NCI-H1417 treated with DMSO at 0.1 percent for 48 hours (cell line): ENCODE measurements around the gene ASB2.

ENCODE experiments used
- DNase-seq: peaks from one replicate; lab custom pipeline; 2025; lab: John Stamatoyannopoulos, UW

The ASB2 gene

DNA sequence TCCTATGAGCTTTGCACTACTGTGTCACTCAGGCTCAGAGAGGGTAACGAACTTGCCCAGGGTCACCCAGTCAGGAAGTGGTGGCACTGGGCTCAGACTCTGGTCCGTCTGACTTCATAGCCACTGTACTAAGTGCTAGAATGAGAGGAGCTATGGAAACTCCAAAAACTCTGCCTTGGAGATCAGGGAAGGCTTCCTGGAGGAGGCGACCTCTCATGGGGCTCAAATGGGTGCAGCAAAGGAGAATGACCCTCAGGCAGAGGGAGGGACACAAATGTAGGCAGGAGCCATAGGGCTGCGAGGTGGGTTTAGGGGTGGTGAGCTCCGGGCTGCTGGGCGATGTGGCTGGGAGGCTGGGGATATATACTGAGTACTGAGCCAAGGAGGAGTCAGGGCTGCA, 23.9 kb upstream of the ASB2 start:
- DNase-seq, result no peak

DNA sequence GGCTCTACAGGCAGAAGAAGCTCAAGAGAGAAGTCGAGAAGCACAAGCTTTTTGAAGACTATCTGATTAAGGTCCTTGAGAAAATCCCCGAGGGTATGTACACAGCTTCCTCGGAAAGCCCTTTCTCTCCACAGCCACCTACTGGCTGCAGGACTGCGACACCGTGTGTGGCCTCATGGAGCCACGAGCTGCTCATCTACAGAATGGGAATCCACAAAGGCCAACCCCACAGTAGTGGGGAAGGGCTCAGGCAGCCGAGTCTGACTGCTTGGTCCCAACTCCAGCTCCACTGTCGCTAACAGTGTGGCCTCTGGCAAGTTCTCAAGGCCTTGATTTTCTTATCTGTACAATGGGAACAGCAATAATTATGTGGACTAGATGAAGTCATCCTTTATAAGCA, 23.2 kb upstream of the ASB2 start:
- no peak for DNase-seq

DNA sequence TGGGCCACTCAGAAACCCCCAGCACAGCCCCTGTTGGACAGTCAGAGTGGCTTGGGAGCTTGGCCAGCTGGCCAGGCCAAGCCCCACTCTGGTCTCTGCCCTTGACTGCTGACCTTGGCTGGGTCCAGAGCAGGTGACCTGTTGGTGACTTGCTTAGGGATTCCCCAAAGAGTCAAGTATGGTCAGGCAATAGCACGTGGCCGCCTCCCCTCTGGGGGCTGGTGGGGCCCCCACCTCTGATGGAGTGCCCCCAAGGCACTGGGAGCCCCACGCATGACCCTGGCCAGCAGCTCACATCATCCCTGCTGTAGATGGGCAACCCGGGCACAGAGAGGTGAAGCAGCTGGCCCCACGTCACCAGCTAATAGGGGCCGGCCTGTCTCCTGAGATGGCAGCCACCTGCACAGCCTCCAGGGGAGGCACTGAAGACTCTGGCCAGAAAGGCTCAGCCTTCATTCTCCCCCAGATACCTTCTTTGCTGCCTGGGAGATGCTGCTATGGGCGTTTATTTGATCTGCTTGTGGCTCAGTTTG, 22.6 kb upstream of the ASB2 start:
- DNase-seq, result no peak

DNA sequence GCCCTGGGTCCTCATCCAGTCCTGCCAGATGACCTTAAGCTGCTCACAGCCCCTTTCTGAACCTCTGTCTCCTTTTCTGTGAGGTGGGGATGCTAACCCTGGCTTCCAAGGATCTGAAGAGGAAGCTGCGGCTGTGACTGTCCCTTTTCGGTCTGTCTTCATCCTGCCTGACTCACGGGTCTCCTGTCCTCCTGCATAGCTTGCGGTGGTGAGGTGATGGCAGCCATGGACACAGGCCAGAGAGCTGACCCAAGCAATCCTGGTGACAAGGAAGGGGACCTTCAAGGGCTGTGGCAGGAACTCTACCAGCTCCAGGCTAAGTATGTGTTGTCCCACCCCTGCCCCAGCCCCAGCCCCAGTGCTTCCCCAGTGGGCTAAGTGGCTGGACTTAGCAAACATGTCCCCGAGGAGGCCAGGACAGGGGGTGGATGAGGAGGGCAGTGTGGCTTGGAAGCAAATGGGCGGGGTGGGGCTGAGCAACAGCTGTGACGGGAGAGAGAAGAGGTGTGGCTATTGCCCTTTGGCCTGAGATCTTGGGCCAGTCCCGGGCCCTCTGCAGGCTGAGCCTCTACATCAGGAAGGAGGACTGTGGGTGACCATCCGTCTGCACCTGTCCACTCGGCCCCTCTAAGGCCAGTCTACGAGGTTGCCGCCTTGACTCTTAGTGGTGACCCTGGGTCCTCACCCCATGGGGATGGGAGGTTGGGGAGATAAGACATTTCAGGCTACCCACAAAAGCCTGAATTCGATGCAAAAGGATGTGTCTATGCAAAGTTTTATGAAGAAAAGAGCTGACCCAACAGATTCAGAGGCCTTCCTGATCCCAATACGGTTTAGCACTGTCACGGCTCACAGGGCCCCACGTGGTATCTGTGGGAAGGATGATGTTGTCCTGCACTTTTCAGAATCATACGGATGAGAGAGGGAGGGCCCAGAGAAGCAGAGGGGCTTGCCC, 21.8 kb upstream of the ASB2 start:
- no peak for DNase-seq

DNA sequence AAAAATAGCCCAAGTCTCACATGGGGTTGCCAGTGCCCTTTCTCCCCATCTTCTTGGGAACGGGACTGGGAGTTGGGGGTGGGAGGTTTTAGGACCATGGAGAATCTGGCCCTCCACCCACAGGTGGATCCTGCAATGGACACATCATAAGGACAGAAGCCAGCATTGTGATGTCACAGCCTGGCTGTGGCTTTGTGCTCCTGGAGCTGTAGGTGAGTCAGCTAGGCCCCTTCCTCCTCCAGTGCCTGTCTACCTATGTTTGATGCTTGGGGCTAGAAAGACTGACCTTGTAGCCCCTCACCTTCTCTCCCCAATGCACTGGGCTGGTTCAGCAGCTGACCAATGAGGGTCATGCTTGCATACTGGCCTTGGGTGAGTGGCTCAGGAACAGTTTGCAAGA, 20.7 kb upstream of the ASB2 start, which contains the start of gene CCDC197:
CCDC197 (plus strand) TSS at position 220 of the 400 bp plus-strand sequence. CDS start 831 bp downstream, outside the sequence.
- DNase-seq, result no peak

DNA sequence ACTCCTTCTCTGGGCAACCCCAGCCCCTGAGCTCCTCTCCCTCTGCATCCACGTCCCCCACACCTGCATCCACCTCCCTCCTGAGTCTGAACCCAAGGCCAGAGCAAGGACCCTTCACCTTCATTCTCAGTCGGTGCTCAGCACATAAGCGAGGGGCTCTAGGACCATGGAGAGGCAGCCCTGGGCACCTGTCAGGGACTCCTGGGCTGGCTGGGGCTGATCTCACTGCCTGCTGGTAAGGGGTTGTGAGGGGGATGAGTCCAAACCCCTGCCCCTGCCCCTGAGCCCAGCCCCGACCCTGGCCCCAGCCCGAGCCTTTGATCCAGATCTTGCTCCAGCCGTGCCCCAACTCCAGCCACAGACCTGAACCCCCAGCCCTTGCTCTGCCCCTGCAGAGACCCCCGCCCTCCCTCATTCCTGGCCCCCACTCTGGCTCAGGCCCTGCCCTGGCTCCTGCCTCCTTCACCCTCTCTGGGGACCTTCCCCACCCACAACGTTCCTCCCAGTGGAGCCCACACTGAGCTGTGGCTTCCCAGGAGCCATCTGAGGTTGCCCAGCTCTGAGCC, 19.8 kb upstream of the ASB2 start:
- no peak for DNase-seq

DNA sequence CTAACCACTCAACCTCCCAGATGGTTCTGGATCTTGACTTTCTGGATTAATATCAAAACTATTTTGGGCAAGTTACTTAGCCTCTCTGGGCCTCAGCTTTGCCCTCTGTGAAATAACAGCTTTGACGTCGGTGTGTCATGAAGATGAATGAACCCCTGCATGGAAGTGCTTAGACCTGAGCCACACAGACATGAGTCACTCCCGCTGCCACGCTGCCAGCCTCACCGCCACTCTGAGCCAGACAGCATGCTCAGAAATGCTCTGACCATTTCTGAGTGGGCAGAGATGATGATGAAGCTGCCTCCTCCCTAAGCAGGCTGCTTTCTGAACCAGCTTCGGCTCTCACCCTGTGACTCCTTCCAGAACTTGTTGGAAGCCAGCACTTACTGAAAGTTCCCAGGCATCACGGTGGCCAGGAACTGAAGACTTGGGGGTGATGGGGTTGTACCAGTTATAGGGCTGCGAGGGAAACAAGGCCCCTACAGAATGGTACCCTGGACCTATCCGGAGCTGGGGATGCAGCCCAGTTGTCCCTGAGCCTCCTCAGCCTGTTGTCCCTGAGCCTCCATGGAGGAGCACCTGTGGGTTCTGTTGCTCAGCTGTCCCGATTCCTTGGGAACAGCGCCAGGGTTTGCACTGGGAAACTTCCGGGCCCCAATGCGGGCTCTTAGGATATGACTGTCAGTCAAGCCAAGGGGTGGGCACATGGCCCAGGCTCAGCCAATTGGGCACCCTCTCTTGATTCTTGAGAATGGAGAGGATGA, 18.7 kb upstream of the ASB2 start:
- no peak for DNase-seq

DNA sequence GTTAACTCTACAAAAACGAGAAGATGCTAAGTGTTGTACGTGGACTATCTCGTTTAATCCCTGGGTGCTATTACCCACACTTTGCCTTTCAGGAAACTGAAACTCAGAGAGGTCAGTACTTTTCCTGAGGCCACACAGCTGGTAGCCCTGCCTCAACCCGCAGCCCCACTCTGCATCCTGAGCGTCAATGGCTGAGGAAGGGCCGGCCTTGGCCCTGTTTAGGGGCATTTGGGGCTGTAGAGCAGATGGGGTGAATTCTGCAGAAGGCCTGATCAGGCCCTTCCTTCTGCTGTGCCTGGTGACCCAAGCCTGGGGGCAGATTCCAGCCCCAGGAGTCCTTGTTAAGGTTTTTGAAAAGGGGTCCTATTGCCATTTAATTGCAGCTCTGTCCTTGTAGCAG, 17.0 kb upstream of the ASB2 start:
- no peak for DNase-seq

DNA sequence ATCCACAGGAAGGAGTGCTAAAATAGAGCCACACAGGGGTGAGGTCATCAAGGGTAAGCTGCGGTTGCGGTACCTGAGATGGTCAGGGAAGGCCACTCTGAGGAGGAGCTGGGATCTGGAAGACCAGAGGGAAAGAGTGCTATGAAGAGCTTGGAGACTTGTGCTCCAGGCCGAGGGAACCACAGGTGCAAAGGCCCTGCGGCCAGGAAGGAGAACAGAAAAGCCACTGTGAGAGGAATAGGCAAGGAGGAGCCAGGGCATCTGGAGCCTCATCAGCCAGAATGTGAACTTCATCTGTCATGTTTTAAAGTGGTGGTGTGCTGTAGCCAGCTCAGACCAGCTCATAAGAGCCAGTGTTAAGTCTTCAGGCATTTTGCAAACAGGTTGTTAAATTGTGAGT, 15.3 kb upstream of the ASB2 start:
- no peak for DNase-seq

DNA sequence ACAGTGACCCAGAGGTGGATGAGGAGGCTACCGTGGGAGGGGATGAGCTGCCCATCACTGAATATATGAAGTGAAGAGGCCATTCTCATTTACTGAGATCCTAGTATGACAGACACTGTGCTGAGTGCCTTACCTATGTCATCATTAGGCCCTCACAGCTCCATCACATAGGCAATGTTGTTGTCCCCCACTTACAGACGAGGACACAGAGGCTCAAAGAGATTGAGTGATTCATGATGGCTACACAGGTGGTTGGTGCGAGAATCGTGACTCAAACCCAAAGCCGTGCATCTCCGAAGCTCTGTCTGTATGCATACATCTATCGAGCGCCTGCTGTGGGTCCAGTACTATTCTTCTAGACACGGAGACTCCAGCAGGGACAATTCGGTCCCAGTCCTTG, 14.8 kb upstream of the ASB2 start:
- DNase-seq, result no peak

DNA sequence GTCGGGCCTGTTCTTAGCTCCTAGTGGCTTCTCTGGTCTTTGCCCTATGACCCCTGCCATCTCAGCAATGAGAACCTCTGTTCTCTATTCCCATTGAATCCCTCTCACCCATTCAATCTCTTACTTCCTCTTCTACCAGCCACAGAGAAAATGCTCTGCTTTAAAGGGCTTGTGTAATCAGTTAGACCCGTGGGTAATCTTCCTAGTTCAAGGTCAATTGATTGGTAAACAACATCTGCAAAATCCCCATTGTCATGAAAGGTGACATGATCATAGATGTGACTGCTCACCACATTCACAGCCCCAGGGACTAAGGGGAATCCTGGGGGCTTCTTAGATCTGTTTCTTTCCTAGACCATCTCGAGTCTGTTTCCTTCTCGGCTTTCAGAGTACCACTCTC, 13.6 kb upstream of the ASB2 start:
- no peak for DNase-seq

DNA sequence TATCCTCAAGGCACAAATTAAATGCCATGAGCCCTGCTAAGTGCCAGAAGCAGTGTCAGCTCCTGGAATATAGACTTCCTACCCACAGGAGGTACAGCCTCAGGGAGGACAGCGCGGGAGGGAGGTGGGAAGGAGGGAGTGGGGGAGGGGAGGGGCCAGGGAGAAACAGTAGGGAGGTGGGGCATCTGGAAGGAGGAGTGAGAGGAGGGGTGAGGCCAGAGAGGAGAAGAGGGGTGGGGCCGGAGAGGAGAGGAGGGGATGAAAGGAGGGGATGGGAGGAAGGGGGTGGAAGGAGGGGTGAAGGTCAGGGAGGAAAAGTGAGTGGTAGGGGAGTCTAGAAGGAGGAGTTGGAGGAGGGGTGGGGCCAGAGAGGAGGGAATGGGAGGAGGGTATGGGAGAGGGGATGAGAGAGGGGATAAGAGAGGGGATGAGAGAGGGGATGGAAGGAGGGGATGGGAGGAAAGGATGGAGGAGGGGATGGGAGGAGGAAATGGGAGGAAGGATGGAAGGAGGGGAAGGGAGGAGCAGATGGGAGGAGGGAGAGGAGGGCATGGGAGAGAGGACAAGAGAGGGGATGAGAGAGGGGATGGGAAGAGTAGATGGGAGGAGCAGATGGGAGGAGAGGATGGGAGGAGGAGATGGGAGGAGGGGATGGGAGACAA, 11.6 kb upstream of the ASB2 start:
- DNase-seq, result no peak

DNA sequence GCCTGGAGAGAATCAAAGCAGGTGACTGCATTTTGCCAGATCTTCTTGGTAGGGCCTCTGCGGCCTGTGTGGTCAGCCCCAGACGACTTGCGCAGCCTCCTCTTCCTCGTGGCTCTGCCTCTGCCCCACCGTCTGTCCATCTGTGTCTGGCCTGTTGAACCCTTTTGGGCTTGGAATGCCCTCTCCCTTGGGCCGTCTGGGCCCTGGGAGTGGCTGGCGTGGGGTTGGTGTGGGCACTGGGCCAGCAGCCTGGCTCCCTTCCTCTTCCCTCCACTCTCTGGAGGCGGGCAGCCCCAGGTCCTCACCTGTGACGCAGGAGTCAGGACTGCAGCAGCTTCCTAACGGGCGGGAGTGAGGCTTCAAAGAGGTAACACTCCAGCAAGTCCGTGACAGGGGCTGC, 11.0 kb upstream of the ASB2 start:
- no peak for DNase-seq

DNA sequence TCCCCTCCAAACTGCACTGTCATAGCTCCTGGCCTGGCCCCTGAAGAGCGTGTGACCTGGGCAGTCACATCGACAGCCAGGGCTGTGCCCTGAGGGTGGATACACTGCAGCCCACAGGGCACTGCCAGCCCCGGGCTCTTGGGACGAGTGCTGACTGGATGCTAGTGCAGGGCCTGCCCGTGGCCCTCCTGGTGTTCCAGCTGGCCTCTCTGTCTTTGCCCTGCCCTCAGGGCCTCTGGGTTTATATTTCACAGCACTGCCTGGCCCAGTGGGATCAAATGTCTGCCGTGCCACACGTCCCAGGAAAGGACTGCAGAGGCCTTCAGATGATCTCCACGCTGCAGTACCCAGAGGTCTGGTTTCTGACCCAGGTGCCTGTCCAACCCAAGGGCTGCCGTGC, 10.6 kb upstream of the ASB2 start:
- no peak for DNase-seq

DNA sequence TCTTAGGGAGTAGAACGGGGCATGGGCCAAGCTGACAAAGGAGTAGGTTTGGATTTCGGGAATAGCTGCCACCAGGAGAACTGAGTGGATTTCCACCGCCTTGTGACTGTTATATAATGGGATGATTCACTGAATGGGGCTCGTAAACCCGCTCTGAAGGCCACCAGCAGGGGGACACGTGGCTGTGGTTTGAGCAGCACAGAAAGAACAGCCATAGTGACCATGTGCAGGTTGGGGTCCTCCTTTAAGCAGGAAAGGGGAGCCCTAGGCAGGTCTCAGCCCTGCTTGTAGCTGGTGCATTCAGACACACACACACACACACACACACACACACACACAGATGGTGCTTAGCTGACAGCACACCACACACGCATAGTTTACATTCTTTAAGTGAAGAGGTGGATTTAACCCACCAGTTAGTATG, 8.6 kb upstream of the ASB2 start:
- no peak for DNase-seq

DNA sequence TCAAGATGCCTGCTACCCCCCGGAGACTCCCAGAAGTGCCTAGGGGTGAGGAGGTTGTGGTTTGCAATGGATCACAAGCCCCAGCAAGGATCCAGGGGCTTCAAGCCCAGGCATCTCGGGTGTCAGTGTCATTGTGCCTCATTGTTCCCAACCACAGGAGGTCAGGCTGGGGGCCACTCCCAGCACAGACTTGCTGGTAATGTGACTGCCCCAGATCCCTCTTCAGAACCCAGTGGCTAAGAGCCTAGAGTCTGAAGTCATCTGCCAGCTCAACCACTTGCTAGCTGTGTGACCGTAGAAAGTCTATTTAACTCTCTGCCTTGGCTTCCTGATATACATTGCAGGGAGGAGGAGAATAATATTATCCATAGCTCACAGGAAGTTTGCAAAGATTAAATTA, 7.7 kb upstream of the ASB2 start:
- DNase-seq, result no peak

DNA sequence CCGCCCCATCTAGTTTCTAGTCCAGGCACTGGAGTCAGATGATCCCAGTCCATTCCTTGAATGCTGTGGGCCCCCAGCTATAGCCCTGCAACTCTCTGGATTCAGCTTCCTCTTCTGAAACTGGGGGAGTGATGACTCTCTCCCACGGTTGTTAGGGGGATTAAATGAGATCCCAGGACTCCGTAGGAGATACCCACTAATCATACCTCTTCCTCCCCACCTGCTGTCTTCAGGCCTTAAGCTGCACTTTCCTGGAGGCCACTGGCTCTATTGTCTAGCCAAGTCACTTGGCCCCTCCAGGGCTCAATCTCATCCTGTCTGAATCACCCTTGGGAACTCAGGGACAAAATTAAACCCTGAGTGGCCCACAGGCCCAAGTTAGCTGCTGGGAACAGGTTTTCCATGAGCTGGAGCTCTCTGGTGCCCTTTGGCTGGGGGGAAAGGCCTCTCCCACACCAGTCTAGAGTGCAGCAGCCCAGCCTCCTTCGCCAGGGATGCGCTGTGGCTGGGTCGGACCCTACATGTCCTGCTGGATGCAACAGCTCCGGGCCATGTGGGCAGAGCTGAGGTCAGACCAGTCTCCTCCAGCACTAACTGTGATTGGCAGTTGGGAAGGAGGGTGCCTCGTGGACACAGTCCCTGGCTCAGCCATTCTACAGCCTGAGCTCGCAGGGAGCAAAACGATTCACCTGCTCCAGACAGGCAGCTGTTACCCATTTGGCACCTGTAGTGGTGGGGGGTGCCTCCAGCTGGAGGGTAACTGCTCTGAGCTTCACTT, 6.0 kb upstream of the ASB2 start:
- no peak for DNase-seq

DNA sequence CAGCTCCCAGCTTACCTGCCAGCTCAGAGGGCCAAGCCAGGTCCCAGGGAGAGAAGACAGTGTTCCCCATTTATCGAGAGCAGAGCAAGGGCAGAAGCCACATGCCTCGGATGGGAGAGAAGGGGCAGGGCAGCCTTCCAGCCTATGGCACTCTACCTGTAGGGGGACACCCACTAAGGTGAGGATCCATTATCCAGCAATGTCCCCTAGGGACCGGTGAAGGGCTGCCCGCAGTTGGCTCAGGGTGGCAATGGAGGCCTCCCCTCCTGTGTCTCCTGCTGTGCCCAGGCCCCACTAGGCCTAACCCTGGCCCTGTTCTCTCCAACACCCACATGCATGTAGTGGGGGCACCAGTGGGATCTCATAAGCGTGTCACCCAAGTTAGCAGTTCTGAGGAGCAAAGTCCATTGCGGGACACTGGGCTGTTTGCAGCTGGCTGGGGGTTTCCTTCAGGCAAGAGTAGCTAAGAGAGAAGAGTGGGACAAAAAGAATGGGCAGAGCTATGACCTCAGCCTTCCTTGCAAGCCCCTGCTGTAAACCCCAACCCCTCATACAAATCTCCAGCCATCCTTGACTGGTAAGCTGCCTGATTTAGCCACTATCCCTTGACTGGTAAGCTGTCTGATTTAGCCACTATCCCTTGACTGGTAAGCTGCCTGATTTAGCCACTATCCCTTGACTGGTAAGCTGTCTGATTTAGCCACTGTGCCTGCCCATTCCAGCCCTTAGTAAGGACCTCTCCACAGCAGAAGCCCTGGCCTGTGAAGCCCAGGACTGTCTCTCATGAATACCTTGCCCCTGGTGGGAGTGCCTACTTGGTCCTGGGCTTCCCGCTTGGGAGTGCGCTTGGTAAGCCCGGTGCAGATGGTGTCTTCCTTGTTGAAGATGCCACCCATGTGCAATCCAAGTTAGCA, 5.2 kb upstream of the ASB2 start:
- DNase-seq, result no peak

DNA sequence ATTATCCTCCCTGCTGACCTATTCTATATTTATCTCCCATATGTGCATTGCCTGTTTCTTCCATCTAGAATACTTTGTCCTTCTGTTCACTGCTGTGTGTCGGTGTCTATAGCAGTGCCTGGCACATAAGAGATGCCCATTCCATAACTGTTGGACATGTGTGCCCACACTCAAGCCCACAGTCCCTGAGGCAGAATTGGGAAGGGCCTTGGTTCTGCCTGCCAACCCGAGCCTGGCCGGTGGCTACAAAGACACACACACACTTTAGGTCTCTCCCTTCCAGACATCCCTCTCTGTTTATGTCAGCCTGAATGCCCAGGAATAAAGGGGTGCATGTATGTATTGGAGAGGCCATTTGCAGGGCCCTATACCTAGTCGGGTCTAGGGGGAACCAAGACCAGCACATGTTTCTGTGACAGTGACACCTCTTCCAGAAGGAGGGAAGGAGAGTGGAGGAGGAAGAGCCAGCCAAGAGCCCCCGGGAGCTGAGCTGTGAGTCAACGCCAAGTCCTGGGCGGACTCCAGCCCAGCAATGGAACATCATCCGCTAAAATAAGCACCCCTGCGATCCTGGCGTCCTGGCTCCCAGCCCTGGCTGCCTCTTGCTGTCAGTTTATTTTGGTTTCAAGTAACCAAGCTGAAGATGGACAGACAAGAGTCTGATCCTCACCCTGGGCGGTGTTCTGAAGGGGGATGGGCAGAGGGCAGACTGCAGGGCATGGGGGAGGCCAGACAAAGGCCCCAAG, 4.3 kb upstream of the ASB2 start:
- no peak for DNase-seq
